PC-9 (cell line): ENCODE measurements around the gene LGR6. TPM values are rescaled to one million over a fixed set of nuclear protein-coding genes. Genes with fewer than 3 reads are reported as not detected.

Source experiments
- BruUV-seq: library from RNA; stranded (reverse); fragments of 400-500 nt; replicated peaks from 2 replicates; lab custom pipeline; 2021; lab: Mats Ljungman, UMichigan
- CTCF ChIA-PET: fragments of 300-600 bp; sonication (Branson Sonifier 250); formaldehyde crosslinking; loops from one replicate; lab custom pipeline; 2022; ENCODE audit warnings: antibody characterized with exemption; lab: Charles Lee
- POLR2A ChIA-PET: fragments of 300-600 bp; sonication (Branson Sonifier 250); formaldehyde crosslinking; loops from one replicate; lab custom pipeline; 2022; ENCODE audit warnings: antibody characterized with exemption; ENCODE audit not compliant: unreplicated experiment; lab: Charles Lee
- DNase-seq, 2 experiments: peaks; one replicate each; pipeline versions ENCODE4 v3.0.0 to v3.0.0-alpha.2; 2015 to 2022; ENCODE audit warnings: mixed read lengths in 1 of 2
- H2AFZ ChIP-seq: fragments of 200-600 bp; sonication (generic); 2 replicates; pipeline ENCODE4 v1.8.1; 2017; ENCODE audit warnings: antibody characterized with exemption
- H3F3A ChIP-seq: fragments of 200-600 bp; sonication (generic); 2 replicates; pipeline ENCODE4 v1.8.1; 2017; ENCODE audit warnings: antibody characterized with exemption, mild to moderate bottlenecking, low read depth; ENCODE audit not compliant: insufficient read depth
- H3K27ac ChIP-seq: fragments of 200-600 bp; sonication (generic); 2 replicates; pipeline ENCODE4 v1.6.1; 2016; ENCODE audit warnings: mixed run types
- H3K27me3 ChIP-seq: fragments of 200-600 bp; sonication (generic); 2 replicates; pipeline ENCODE4 v1.6.1; 2016; ENCODE audit warnings: low read depth, mixed run types; ENCODE audit not compliant: insufficient read depth
- H3K36me3 ChIP-seq: fragments of 200-600 bp; sonication (generic); 2 replicates; pipeline ENCODE4 v1.6.1; 2016; ENCODE audit warnings: low read depth, mixed run types
- H3K4me1 ChIP-seq: fragments of 200-600 bp; sonication (generic); replicated peaks from 2 replicates; pipeline ENCODE4 v1.6.1; 2016; ENCODE audit warnings: mixed run types; ENCODE audit not compliant: insufficient read depth
- H3K4me2 ChIP-seq: fragments of 200-600 bp; sonication (generic); 2 replicates; pipeline ENCODE4 v1.6.1; 2017; ENCODE audit warnings: mixed run types
- H3K4me3 ChIP-seq: fragments of 200-600 bp; sonication (generic); 2 replicates; pipeline ENCODE4 v1.6.1; 2016; ENCODE audit warnings: mixed run types
- H3K79me2 ChIP-seq: fragments of 200-600 bp; sonication (generic); 2 replicates; pipeline ENCODE4 v1.6.1; 2017; ENCODE audit warnings: low read depth, mixed run types
- H3K9me2 ChIP-seq: fragments of 200-600 bp; sonication (generic); 2 replicates; pipeline ENCODE4 v1.8.1; 2017; ENCODE audit warnings: mild to moderate bottlenecking; ENCODE audit not compliant: insufficient read depth
- H3K9me3 ChIP-seq: fragments of 200-600 bp; sonication (generic); 2 replicates; pipeline ENCODE4 v1.8.1; 2016; ENCODE audit warnings: low read depth; ENCODE audit not compliant: insufficient read depth
- H4K20me1 ChIP-seq: fragments of 200-600 bp; sonication (generic); 2 replicates; pipeline ENCODE4 v1.8.1; 2017; ENCODE audit not compliant: insufficient read depth
- EZH2 ChIP-seq: fragments of 200-600 bp; sonication (generic); IDR thresholded peaks from 2 replicates; pipeline ENCODE4 v1.8.0; 2017; ENCODE audit warnings: antibody characterized with exemption, low read depth
- intact Hi-C: fragments of 100-400 bp; cut with micrococcal nuclease; formaldehyde crosslinking; loops from one replicate; pipeline ENCODE4 v1.10.0; 2022; ENCODE audit not compliant: unreplicated experiment
- total RNA-seq: library from RNA; stranded (reverse); gene quantifications from 2 replicates; pipeline ENCODE4 v1.2.3, GENCODE V29; 2021
- TF ChIP-seq, protein P1 (sequence below): fragments of 200-600 bp; sonication (generic); conservative IDR thresholded peaks from 2 replicates; pipeline ENCODE4 v1.6.1; 2017; ENCODE audit warnings: mixed run types, antibody characterized with exemption, mild to moderate bottlenecking, moderate library complexity

The LGR6 gene
- total RNA-seq, 1 experiment from 2014 or later: 5.6 TPM

DNA sequence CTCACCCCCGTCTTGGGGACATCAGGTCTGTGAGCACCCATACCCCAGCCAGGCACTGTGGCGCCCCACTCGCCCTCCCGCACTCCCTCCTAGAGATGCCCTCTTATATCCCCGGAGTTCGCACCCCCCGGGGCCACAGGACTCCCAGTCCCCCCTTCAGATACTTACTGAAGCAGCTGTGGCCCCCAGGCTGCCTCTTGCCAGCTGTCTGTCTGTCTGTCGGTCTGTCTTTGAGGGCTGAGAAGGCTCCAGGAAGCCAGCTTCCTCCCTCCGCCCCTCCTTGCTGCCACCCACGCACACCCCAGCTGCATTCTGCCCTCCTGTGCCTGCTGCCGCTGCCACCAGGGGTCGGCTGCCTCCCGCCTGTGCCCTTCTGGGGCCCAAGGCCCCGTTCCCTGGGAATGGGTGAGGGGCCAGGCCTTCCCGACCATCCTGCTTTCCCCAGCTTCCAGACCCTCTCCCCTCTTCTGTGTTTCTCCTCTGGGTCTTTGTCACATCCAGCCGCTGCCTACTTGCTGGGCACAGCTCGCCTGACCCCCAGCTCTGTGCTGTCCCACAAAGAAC lies 33.1 kb upstream of the LGR6 start, which contains the start of gene PTPN7:
PTPN7 (minus strand) TSS at position 226 of the 564 bp plus-strand sequence. CDS start 1,200 bp downstream, outside the sequence.
- ChIA-PET POLR2A (no interaction called here), CTCF (no interaction called here)
- DNase-seq: no peak
- Histone ChIP-seq H3K79me2 (no peaks in the 10 kb centered on the region), H3K4me2 (no peak within 1 kb of the TSS), H3K4me3 (no peak within 1 kb of the TSS), H3F3A (peaks cover 5% of the 10 kb centered on the region), H3K4me1 (peaks cover 2% of the 10 kb centered on the region), H3K27me3 (no peaks in the 10 kb centered on the region), H3K9me3 (no peaks in the 10 kb centered on the region), H2AFZ (no peak within 1 kb of the TSS), H3K36me3 (no peaks in the 10 kb centered on the region), H3K9me2 (no peaks in the 10 kb centered on the region), H4K20me1 (no peaks in the 10 kb centered on the region), H3K27ac (no peak within 1 kb of the TSS)
- intact Hi-C loops: no loop called here
- no peak for TF ChIP-seq EZH2
- TF ChIP-seq, protein P1, sequence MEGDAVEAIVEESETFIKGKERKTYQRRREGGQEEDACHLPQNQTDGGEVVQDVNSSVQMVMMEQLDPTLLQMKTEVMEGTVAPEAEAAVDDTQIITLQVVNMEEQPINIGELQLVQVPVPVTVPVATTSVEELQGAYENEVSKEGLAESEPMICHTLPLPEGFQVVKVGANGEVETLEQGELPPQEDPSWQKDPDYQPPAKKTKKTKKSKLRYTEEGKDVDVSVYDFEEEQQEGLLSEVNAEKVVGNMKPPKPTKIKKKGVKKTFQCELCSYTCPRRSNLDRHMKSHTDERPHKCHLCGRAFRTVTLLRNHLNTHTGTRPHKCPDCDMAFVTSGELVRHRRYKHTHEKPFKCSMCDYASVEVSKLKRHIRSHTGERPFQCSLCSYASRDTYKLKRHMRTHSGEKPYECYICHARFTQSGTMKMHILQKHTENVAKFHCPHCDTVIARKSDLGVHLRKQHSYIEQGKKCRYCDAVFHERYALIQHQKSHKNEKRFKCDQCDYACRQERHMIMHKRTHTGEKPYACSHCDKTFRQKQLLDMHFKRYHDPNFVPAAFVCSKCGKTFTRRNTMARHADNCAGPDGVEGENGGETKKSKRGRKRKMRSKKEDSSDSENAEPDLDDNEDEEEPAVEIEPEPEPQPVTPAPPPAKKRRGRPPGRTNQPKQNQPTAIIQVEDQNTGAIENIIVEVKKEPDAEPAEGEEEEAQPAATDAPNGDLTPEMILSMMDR: no peak
- no TSS peak for BruUV-seq

DNA sequence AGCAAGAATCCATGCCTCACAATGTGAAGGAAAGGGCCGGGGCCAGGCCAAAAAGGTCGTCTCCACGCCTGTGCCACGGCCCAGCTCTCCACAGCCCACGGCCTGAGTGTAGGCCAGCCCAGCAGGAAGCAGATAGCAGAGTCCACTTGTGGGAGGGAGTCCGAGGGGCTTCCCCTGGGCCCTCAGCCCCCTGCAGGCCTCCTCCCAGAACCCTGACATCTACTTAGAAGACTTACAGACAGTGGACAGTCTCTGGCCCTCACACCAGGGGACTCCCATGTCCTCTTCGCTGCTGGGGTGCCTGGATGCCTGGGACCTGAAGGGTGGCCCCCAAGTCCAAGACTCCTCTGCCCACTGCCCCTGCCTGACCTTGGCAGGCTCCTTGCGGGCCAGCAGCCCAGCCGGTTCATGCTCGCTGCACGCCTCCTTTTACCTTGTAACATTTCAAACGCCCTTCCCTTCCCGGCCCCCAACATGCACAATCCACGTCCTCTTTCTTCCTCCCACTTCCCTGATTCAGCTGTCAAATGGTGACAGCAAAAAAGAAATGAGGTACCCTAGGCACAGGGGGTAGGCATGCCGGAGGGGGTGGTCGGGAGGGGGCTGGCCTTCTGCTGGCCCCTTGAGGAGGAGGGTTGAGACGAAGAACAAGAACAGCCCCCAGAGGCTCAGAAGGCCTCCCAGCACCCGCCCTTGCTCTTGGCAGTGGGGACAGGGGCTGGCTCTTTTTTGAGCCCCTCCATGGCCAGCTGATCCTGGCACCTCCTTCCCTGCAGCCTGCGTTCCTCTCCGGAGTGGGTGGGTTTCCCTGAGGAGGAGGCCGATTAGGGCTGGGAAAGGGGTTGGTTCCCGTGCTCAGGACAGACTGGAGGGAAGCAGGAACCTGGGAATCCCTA lies 32.2 kb upstream of the LGR6 start:
- BruUV-seq: no TSS peak
- H3K9me3 ChIP-seq: no peaks in the 10 kb centered on the region
- no peaks in the 10 kb centered on the region for H3F3A ChIP-seq
- intact Hi-C loops: no loop called here
- no peak overlapping the region for H3K4me2 ChIP-seq
- no peak overlapping the region for H2AFZ ChIP-seq
- no peak overlapping the region for H3K4me3 ChIP-seq
- ChIA-PET CTCF (no interaction called here), POLR2A (no interaction called here)
- no peaks in the 10 kb centered on the region for H3K36me3 ChIP-seq
- no peak for TF ChIP-seq EZH2
- TF ChIP-seq, protein P1: no peak
- no peaks in the 10 kb centered on the region for H3K79me2 ChIP-seq
- H4K20me1 ChIP-seq: no peaks in the 10 kb centered on the region
- H3K4me1 ChIP-seq: no peaks in the 10 kb centered on the region
- no peaks in the 10 kb centered on the region for H3K9me2 ChIP-seq
- H3K27ac ChIP-seq: no peak overlapping the region
- no peak for DNase-seq
- H3K27me3 ChIP-seq: 0 out of 2 replicates have a peak, but pooled peaks cover 2% of the 10 kb centered on the region

DNA sequence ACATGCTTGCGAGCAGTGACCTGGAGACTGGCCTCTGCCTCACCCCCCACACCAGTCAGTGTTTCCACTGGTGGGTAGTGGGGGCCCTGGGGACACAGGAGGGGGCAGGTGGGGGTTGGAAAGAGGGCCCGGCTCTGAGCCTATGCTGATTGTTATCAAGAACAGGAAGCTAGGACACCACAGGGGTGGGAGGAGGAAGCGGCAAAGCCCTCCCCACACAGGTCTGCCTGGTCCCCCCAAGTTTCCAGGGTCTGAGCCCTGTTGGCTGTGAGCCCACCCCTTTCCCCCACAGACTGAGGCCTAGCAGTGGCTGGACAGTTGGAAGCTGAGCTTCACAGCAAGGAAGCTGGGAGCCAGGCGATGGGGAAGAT lies 31.6 kb upstream of the LGR6 start:
- CTCF ChIA-PET: interaction anchor here (0.6 kb wide), 1 partner anchor 416 kb away, joined by 4 read pairs; no protein-coding TSS in a partner anchor
- POLR2A ChIA-PET: no interaction called here

More for the DNA sequence above, 31.6 kb upstream of the LGR6 start:
- Histone ChIP-seq H4K20me1 (no peaks in the 10 kb centered on the region), H3K9me2 (no peaks in the 10 kb centered on the region), H3K4me3 (no peak overlapping the region), H3K27ac (no peak overlapping the region), H3K79me2 (no peaks in the 10 kb centered on the region), H3K36me3 (no peaks in the 10 kb centered on the region), H3K4me1 (no peaks in the 10 kb centered on the region), H3K27me3 (0 out of 2 replicates have a peak, but pooled peaks cover 2% of the 10 kb centered on the region), H3K4me2 (no peak overlapping the region), H3K9me3 (no peaks in the 10 kb centered on the region), H3F3A (no peaks in the 10 kb centered on the region), H2AFZ (no peak overlapping the region)
- intact Hi-C loops: no loop called here
- TF ChIP-seq EZH2: no peak
- TF ChIP-seq, protein P1: no peak
- BruUV-seq: no TSS peak
- no peak for DNase-seq
